ENCODE data around the gene CCDC73. TPM values are rescaled to one million over a fixed set of nuclear protein-coding genes. Genes with fewer than 3 reads are reported as not detected.

The CCDC73 gene
- total RNA-seq, 1 donor from 2014 or later: not detected

DNA sequence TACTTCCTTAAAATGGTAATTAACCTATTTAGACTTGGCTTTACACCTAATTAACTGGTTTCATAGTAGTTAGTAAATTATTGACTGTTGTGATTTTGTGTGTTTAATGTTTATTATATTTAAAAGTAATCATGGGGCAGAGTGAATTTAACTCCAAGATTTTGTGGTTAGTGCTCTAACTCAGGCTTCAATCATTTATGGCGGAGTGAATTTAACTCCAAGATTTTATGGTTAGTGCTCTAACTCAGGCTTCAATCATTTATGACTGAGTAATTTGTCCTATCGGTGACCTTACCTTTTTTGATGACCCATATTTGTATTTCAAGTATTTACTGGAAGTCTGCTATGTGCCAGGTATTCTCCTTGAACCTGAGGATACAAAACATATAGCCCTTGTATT is 42.5 kb upstream of the CCDC73 start:
- intact Hi-C loops (cut with DNase I): no loop called here
- no peaks in the 10 kb centered on the region for H3K36me3 ChIP-seq
- TF ChIP-seq, protein P1, sequence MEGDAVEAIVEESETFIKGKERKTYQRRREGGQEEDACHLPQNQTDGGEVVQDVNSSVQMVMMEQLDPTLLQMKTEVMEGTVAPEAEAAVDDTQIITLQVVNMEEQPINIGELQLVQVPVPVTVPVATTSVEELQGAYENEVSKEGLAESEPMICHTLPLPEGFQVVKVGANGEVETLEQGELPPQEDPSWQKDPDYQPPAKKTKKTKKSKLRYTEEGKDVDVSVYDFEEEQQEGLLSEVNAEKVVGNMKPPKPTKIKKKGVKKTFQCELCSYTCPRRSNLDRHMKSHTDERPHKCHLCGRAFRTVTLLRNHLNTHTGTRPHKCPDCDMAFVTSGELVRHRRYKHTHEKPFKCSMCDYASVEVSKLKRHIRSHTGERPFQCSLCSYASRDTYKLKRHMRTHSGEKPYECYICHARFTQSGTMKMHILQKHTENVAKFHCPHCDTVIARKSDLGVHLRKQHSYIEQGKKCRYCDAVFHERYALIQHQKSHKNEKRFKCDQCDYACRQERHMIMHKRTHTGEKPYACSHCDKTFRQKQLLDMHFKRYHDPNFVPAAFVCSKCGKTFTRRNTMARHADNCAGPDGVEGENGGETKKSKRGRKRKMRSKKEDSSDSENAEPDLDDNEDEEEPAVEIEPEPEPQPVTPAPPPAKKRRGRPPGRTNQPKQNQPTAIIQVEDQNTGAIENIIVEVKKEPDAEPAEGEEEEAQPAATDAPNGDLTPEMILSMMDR (IDR thresholded peaks at IDR 0.05): no peak
- H3K4me3 ChIP-seq: no peak overlapping the region
- no peaks in the 10 kb centered on the region for H3K9me3 ChIP-seq
- no peak for ATAC-seq
- no peaks in the 10 kb centered on the region for H3K27me3 ChIP-seq
- H3K4me1 ChIP-seq: no peaks in the 10 kb centered on the region
- no peak for DNase-seq
- H3K27ac ChIP-seq: no peak overlapping the region

DNA sequence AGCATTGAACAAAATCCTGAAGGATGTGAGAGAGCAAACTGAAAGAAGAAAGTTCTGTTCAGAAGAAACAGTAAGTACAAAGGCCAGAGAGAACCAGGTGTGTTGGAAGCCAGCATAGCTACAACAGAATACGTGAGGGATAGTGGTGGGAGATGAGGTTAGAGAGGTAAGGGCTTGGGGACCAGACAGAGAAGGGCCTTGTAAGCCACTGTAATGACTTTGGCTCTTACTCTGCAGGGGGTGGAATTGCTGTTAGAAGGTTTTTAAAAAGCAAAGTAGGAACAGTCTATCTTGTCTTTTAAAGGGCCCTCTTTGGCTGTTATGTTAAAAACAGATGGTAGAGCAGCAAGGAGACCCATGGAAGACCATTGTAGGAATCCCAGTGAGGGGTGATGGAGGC is 39.5 kb upstream of the CCDC73 start:
- Histone ChIP-seq H3K4me1 (peaks cover 7% of the 10 kb centered on the region), H3K36me3 (no peaks in the 10 kb centered on the region), H3K27me3 (no peaks in the 10 kb centered on the region), H3K9me3 (no peaks in the 10 kb centered on the region), H3K27ac (no peak overlapping the region), H3K4me3 (no peak overlapping the region)
- TF ChIP-seq, protein P1 (IDR thresholded peaks at IDR 0.05): no peak
- no peak for DNase-seq
- intact Hi-C loops (cut with DNase I): no loop called here
- ATAC-seq: no peak

DNA sequence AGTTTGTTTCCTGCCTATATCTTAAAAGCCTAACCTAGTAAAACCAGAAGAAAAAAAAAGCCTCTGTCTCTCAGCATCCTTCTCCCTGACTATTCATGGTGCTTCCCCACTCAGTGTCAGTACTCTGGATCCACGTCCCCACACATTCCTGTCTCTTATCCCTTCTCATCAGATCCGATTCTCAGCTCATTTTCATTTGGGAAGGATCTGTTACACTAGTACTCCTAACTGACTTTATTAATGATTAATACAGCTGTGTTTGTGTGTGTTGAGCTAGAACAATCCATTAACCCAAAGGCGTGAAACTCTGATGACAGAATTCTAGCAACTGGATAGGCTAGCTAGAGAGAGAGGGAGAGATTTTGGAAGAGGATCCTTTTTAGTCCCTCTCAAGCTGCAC is 36.8 kb upstream of the CCDC73 start:
- Histone ChIP-seq H3K9me3 (no peaks in the 10 kb centered on the region), H3K27ac (no peak overlapping the region), H3K4me1 (peaks cover 7% of the 10 kb centered on the region), H3K4me3 (no peak overlapping the region), H3K36me3 (no peaks in the 10 kb centered on the region), H3K27me3 (no peaks in the 10 kb centered on the region)
- TF ChIP-seq, protein P1 (IDR thresholded peaks at IDR 0.05): no peak
- DNase-seq (no peak), ATAC-seq (no peak)
- intact Hi-C loops (cut with DNase I): no loop called here

- H3K27me3 ChIP-seq: no peaks in the 10 kb centered on the region
- H3K36me3 ChIP-seq: no peaks in the 10 kb centered on the region
- H3K9me3 ChIP-seq: no peaks in the 10 kb centered on the region
- DNase-seq (no peak), ATAC-seq (no peak)
- TF ChIP-seq, protein P1 (IDR thresholded peaks at IDR 0.05): no peak
- peak overlapping the region; percentile 73 for H3K4me3 ChIP-seq
- H3K27ac ChIP-seq: no peak overlapping the region
- peaks cover 7% of the 10 kb centered on the region for H3K4me1 ChIP-seq
- intact Hi-C loops (cut with DNase I): no loop called here
These were observed 36.3 kb upstream of the CCDC73 start for GRCh38 chr11:32830796-32831195.

- peak; percentile 56 for ATAC-seq
- no peaks in the 10 kb centered on the region for H3K36me3 ChIP-seq
- H3K4me1 ChIP-seq: peaks cover 7% of the 10 kb centered on the region
- no peak for DNase-seq
- intact Hi-C loops (cut with DNase I): no loop called here
- H3K27me3 ChIP-seq: no peaks in the 10 kb centered on the region
- TF ChIP-seq, protein P1 (IDR thresholded peaks at IDR 0.05): no peak
- peak overlapping the region; percentile 73 for H3K4me3 ChIP-seq
- H3K27ac ChIP-seq: peak overlapping the region; percentile 78
- no peaks in the 10 kb centered on the region for H3K9me3 ChIP-seq
These were observed 35.9 kb upstream of the CCDC73 start for GRCh38 chr11:32830413-32830738.

- peak; percentile 99 for ATAC-seq
- intact Hi-C loops (cut with DNase I): no loop called here
- H3K4me1 ChIP-seq: peaks cover 7% of the 10 kb centered on the region
- H3K4me3 ChIP-seq: peak within 1 kb of the TSS; percentile 73
- H3K27ac ChIP-seq: peak within 1 kb of the TSS; percentile 78
- no peaks in the 10 kb centered on the region for H3K36me3 ChIP-seq
- no peaks in the 10 kb centered on the region for H3K27me3 ChIP-seq
- DNase-seq: peak; percentile 93
- TF ChIP-seq, protein P1 (IDR thresholded peaks at IDR 0.05): no peak
- H3K9me3 ChIP-seq: no peaks in the 10 kb centered on the region
These were observed 35.4 kb upstream of the CCDC73 start, which contains the start of gene PRRG4 for GRCh38 chr11:32829680-32830412. PRRG4 (plus strand) TSS chr11:32829927; CDS start chr11:32830530, 603 bp downstream.

Data from upper lobe of right lung (tissue), 1 donor.